Stimulated activated CD4-positive, alpha-beta T cell treated with anti-CD3 and anti-CD28 coated beads, Interleukin-2, amount 100 ng/mL, for 24 hours (primary cell): ENCODE data around the gene HBEGF.

Experiments used
- DNase-seq, 2 donors: peaks; one replicate each; pipeline ENCODE4 v3.0.0-alpha.2; 2020

HBEGF gene

DNA sequence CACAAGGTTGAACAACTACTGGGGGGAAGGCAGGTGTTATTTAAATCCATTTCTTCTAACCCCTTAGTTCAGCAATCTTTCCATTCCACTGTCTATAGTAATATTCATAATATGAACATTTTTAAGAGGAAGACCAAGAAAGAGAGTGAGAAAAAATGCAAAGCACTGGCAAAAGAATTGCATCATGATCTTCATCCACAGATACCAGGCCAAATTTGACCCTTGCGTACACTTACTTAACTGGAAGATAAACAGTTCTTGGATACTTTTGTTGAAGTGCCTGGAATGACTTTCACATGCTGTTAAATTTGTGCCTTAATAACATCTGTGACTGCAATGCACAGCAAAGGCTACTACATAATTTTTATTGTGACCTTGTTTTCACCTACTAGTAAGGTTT lies 45.3 kb downstream of the HBEGF start:
- no peak for DNase-seq

DNA sequence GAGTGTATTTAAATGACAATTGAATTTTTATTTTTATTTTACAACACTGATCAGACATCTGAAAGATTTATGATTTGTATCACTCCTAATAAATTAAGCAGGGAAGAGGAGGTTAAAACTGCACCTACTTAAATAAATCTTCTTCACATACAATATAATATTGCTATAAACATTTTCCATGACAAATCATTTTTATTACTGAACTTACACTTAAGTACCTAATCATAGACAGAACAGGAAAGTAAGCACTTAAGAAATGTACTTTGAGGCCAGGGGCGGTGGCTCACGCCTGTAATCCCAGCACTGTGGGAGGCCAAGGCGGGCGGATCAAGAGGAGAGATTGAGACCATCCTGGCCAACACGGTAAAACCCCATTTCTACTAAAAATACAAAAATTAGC lies 47.3 kb downstream of the HBEGF start:
- DNase-seq: no peak

DNA sequence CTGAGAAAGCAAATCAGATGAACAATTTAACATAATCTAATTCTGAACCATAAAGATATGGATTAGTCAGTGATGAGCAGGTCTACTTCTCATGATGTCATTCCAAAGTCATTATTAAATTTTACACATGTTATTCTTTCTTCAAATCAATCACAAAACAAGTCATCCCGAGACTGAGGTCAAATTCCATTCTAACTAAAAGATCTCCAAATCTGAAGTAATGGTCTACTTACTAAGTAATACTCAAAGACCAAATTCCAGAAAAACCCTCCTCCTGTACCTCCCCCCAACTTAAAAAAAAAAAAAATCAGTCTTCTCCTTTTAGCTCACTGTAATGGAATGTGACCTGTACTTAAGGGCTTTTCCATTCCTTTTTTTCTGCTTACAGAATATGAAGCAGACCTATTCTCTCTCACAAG lies 48.2 kb downstream of the HBEGF start:
- no peak for DNase-seq

DNA sequence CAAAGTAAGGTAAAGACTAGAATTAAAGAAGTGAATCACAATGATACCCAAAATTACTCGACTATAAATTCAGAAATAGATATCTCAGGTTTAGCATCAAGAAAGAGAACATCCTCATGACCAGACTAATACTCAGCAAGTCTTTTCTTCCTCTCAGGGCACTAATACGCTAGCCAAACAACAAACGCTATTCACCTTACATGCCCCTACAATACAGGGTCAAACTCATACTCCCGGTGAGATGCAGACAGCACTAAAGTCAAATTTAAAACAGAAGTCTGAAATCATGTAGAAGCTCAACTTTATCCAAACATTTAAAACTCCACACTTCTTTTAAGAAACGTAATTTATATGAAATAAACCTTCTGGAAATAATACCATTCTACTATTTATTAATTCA lies 49.1 kb downstream of the HBEGF start:
- no peak for DNase-seq

DNA sequence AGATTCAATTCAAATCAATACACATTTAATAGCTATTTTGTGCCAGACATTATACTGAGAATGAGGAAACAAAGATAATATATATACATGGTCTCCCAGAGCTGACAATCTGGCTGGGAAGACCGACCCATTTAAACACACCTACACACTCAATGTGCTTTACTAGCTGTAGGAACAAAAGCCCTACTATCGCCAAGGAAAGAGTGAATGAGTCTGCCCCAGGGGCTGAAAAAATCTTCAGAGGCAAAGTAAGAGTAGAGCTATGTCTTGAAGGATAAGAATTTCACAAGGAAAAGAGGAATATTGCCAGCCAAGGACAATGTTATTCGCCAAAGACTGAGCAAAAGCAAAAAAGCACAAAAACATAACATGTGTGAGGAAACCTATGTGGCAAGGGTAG lies 50.1 kb downstream of the HBEGF start:
- no peak for DNase-seq

DNA sequence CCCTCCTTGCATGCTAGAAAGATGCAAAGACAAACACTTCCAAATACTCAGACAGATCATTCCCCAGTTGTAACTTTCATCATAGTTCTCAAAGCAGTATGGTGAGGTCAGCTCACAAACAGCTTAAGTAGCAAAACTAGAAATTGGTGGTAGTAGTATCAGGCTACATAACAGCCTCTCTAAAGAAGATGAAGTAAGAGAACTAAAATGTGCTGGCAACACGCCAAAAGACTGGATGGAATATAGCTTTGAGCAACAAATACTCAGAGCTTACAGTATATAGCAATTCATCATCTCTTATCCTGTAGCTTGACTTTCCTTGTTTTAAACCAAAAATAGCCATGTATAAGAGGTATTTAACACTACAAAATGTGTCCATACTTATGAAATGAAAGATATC lies 51.0 kb downstream of the HBEGF start:
- DNase-seq: no peak

DNA sequence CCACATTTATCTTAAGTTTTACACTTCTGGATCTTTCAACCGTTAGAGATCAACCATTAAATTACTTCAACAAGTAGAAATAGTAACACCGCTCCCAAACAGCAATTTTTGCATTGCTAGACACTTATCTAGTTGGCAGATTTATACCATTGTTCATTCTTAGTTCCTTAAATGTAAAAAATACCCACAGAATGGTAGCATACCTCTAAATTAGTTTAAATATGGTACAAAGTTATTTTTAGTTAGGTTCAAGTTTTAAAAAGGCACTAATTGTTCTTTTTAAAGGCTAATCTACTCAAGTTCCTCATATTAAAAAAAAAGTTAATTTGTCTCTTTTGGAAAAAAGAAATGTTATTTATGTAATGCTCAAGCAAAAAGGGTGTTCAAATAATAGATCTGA lies 51.6 kb downstream of the HBEGF start:
- DNase-seq: no peak

DNA sequence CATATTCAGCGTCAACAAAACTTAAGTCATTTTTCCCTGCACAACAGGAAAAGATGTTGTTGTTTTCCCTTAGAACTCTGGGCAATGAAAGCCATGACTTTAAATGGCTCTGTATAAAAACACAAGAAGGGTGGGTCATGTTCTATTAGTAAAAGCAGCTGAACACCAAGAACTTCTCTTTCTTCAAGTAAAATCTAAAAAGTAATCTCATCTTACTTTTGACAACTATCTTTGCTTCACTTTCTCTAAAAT lies 52.6 kb downstream of the HBEGF start:
- no peak for DNase-seq

DNA sequence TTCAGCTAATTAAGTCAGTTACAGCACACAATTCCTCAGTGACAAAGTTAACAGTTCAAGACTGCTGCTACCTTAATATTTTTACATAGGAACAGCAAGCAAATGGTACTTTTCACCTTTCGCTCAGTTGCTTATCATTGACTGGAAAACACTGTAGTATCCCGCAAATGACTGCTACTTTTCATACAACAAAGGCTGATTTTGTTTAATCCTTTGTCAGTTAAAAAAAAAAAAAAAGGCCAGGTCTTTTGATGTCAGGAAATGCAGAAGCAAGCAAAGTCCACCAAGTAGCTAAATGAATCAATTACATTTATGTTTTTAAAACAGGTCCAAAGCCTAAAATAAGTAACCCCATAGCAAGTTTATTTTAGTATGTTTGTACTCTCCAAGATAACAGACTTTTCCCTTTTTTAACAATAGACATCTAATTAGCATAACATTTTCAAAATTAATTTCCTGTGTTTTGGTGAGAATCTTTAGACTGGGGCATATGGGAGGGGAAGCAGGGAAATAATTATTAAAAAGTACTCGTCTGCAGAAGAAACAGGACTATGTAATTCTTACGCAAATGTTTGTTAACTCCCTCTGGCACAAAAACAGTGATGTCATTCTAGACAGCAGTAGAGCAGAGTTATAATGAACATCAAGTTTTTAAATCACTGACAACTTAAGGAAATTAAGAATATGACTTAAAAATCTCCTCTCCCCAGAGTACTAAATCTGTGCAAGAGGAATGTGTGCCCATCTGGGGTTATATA lies 53.1 kb downstream of the HBEGF start:
- DNase-seq: no peak

DNA sequence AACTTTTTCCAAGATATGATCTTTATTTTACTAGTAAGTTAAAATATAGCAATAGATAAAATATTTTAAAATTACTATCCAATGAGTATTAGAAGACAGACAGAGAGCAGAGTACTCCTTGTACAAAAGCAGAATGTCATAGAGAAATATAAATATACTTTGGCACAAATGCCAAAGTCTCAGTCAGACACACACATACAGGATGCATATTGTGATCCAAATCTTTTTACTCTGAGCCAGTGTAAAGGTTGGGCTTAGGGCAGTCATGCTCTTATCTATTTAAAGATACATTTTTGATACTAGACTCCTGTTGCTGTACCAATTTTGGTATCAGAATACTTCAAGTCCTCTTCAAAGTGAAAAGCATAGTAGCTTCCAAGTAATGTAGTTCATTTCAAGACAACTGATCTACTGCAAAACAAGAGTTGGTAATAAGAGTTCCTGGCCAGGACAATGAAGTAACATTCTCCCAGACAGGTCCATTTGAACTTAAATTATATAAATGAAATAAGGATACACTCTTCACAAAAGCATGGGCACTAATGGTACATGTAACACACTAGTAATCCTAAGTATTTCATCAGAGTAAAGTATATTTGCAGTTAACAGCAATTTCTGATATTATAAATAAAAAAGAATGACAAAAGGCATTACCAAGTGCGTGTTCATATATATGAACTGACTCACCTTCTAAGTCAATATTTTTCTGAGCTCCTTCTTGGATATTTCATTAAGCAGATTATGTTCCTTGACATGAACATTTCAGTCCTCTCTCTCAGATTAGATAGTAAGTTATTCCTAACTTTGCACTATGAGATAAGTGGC lies 54.0 kb downstream of the HBEGF start:
- no peak for DNase-seq

DNA sequence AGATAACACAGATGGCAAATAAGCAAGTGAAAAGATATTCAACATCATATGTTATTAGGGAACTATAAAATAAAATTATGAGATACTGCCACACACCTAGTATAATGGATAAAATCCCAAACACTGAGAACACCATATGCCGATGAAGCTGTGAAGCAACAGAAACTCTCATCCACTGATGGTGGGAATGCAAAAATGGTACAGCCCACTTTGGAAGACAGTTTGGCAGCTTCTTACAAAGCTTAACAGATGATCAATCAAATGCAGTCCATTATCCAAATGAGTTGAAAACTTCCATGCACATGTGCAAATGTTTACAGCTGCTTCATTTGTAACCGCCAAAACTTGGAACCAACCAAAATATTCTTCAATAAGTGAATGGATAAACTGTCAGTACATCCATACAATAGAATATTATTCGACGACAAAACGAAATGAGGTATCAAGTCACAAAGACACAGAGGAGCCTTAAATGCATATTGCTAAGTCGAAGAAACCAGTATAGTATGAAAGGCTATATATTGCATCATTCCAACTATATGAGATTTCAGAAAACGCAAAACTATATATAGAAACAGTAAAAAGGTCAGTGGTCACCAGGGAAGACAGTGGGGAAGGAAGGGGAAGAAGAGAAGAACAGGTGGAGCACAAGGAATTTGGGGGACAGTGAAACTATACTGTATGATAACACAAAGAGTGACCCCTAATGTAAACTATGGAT lies 58.4 kb downstream of the HBEGF start:
- no peak for DNase-seq

DNA sequence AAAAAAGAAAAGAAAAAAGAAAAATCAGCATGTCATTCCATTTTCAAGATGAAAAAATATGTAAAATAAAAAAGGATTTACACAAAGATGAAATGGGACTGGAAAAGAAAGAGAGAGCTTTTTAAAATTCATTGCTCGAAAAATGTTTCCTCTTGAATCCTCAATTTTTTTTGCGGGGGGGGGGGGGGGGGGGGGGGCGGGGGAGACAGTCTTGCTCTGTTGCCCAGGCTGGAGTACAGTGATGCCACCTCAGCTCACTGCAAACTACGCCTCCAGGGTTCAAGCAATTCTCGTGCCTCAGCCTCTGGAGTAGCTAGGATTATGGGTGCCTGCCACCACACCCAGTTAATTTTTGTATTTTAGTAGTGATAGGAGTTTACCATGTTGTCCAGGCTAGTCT lies 60.0 kb downstream of the HBEGF start:
- DNase-seq: no peak

DNA sequence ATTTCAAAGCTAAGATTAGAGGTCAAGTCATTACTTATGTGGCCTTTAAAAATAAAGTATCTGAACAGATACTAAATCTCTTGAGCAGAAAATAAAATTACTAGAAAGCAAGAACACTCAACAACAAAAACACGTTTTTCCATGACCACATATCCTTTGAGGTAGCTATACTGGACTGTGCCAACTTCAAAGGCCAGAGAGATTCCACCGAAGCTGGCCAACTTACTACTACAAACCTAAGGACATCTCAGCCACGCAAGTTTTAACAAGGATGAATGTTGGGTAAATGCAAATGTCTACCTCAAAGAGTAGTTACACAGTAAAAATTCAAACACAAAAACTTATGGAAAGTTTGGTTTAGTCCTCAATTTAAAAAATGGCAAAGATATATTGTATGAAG lies 62.4 kb downstream of the HBEGF start:
- no peak for DNase-seq
